22Rv1 (cell line): ENCODE results near the gene MISP.

ENCODE experiments used
- ZFX ChIP-seq: fragments of 450-650 bp; IDR thresholded peaks from 2 replicates; pipeline ENCODE4 v1.6.1; 2017; ENCODE audit warnings: antibody characterized with exemption, borderline replicate concordance
- TF ChIP-seq, protein P1 (sequence below): fragments of 450-650 bp; IDR thresholded peaks from 2 replicates; pipeline ENCODE4 v1.5.1; 2017; ENCODE audit warnings: mild to moderate bottlenecking

DNA sequence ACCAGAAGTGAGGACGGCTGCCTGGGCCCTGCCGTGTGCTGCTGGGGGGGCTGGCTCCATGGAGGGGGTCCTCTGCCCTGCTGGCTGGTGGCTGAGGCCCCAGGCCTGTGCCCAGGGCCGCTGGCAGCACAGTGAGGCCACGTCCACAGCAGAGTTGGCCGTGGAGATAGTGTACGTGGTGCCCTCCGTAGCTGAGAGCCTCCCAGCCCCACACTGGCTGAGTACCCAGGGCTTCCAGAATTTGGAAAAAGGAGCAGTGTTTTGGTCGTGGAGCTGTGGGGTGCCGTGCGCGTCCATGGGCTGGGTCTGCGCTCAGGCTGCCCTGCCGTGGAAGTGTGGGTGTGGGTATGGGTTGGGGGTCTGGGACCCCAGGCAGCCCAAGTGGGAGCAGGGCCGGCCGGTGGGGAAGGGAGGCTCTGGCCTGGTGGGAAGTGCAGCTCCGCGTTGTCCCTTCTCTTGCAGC, 52.2 kb downstream of the MISP start:
- TF ChIP-seq, protein P1, sequence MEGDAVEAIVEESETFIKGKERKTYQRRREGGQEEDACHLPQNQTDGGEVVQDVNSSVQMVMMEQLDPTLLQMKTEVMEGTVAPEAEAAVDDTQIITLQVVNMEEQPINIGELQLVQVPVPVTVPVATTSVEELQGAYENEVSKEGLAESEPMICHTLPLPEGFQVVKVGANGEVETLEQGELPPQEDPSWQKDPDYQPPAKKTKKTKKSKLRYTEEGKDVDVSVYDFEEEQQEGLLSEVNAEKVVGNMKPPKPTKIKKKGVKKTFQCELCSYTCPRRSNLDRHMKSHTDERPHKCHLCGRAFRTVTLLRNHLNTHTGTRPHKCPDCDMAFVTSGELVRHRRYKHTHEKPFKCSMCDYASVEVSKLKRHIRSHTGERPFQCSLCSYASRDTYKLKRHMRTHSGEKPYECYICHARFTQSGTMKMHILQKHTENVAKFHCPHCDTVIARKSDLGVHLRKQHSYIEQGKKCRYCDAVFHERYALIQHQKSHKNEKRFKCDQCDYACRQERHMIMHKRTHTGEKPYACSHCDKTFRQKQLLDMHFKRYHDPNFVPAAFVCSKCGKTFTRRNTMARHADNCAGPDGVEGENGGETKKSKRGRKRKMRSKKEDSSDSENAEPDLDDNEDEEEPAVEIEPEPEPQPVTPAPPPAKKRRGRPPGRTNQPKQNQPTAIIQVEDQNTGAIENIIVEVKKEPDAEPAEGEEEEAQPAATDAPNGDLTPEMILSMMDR, result no peak
- TF ChIP-seq ZFX, result no peak
